ENCODE measurements around the gene IGF2BP2. TPM values are rescaled to one million over a fixed set of nuclear protein-coding genes. Genes with fewer than 3 reads are reported as not detected.

The IGF2BP2 gene
- total RNA-seq, 1 experiment from 2014 or later: 135 TPM

GRCh38 chr3:185750702-185751101 lies 74.1 kb downstream of the IGF2BP2 start (continued):
- TF ChIP-seq SP1 (IDR thresholded peaks at IDR 0.05; ENCODE audit: low read depth) (no peak), TCF7L2 (IDR thresholded peaks at IDR 0.05; ENCODE audit: borderline replicate concordance, extremely low read depth, insufficient read depth, insufficient read length) (no peak), SRF (IDR thresholded peaks at IDR 0.05; ENCODE audit: low read depth) (no peak), JUND (IDR thresholded peaks at IDR 0.05) (no peak), ATF3 (IDR thresholded peaks at IDR 0.05) (no peak), EZH2phosphoT487 (IDR thresholded peaks at IDR 0.05; ENCODE audit: borderline replicate concordance) (no peak), SIN3A (IDR thresholded peaks at IDR 0.05; ENCODE audit: low read depth) (no peak), EZH2 (IDR thresholded peaks at IDR 0.05) (no peak)

- Histone ChIP-seq H3K27me3 (ENCODE audit: insufficient read depth, low read length) (no peaks in the 10 kb centered on the region), H4K20me1 (ENCODE audit: insufficient read depth) (peaks cover 12% of the 10 kb centered on the region; the same call in 1 of the 2 replicates), H3K27ac (ENCODE audit: low read depth, low read length) (no peak overlapping the region), H3K9ac (ENCODE audit: low read length) (no peak overlapping the region), H3K9me2 (ENCODE audit: insufficient read depth) (no peaks in the 10 kb centered on the region), H3K36me3 (ENCODE audit: control insufficient read depth in 1 of 2, insufficient read depth in 2 of 2, low read length in 2 of 2) (no peaks in the 10 kb centered on the region), H3K4me1 (ENCODE audit: control insufficient read depth in 1 of 2, insufficient read depth in 2 of 2, low read length in 2 of 2) (peaks cover 15 to 34% of the 10 kb centered on the region in 2 experiments), H3K4me3 (replicated peaks in 1 of 2; ENCODE audit: low read depth in 1 of 2, low read length in 2 of 2) (no peak overlapping the region), H3K79me2 (ENCODE audit: insufficient read depth, low read length) (peaks cover 98% of the 10 kb centered on the region), H2AFZ (ENCODE audit: low read depth, low read length, poor library complexity, severe bottlenecking) (no peak overlapping the region), H3K4me2 (ENCODE audit: low read length) (no peak overlapping the region), H3K9me3 (ENCODE audit: control insufficient read depth in 1 of 2, insufficient read depth in 1 of 2, low read depth in 1 of 2, low read length in 2 of 2) (no peaks in the 10 kb centered on the region)
- no TSS peak for BruUV-seq (replicated peaks)
- no peak for TF ChIP-seq CBX3 (IDR thresholded peaks at IDR 0.05; ENCODE audit: low read depth)
- TF ChIP-seq POLR2A (IDR thresholded peaks at IDR 0.05; ENCODE audit: borderline replicate concordance, extremely low read depth, insufficient read depth, insufficient read length): no peak
- TF ChIP-seq JUND (IDR thresholded peaks at IDR 0.05): no peak
- DNase-seq (ENCODE audit: low read depth, low spot score): no peak
- intact Hi-C loops (cut with micrococcal nuclease): no loop called here
- ChIA-PET POLR2A (no interaction called here), CTCF (no interaction called here), RAD21 (ENCODE audit: low non-redundant PET in 1 of 2, low total read pairs in 2 of 2, uncharacterized antibody in 2 of 2, unreplicated experiment in 2 of 2) (no interaction called here)
- no peak for ATAC-seq
These were observed 74.8 kb downstream of the IGF2BP2 start for GRCh38 chr3:185750015-185750414.

DNA sequence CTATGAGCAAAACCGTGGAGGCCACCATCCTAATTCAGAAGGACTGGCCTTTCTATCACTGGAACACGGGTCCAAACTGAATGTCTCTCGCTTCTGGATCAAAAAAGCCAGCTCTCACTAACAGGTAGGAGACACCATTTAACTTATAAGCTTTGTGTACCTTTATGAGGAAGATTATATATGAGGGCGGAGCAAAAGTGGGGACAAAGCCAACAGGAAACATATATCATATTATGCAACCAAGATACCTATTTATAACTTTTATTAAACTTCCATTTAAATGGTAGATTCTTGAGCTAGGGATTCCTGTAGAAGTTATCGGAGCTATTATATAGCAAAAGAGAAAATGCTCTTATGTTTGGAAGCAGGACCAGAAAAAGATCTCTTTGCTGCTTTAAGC lies 78.4 kb downstream of the IGF2BP2 start:
- Histone ChIP-seq H2AFZ (ENCODE audit: low read depth, low read length, poor library complexity, severe bottlenecking) (no peak overlapping the region), H4K20me1 (ENCODE audit: insufficient read depth) (peaks cover 9% of the 10 kb centered on the region; the same call in 1 of the 2 replicates), H3K4me3 (replicated peaks in 1 of 2; ENCODE audit: low read depth in 1 of 2, low read length in 2 of 2) (no peak overlapping the region), H3K4me2 (ENCODE audit: low read length) (no peak overlapping the region), H3K9me3 (ENCODE audit: control insufficient read depth in 1 of 2, insufficient read depth in 1 of 2, low read depth in 1 of 2, low read length in 2 of 2) (no peaks in the 10 kb centered on the region), H3K4me1 (ENCODE audit: control insufficient read depth in 1 of 2, insufficient read depth in 2 of 2, low read length in 2 of 2) (peaks cover 15 to 36% of the 10 kb centered on the region in 2 experiments), H3K27ac (ENCODE audit: low read depth, low read length) (no peak overlapping the region), H3K36me3 (ENCODE audit: control insufficient read depth in 1 of 2, insufficient read depth in 2 of 2, low read length in 2 of 2) (no peaks in the 10 kb centered on the region), H3K27me3 (ENCODE audit: insufficient read depth, low read length) (no peaks in the 10 kb centered on the region), H3K9ac (ENCODE audit: low read length) (no peak overlapping the region), H3K79me2 (ENCODE audit: insufficient read depth, low read length) (peaks cover 100% of the 10 kb centered on the region), H3K9me2 (ENCODE audit: insufficient read depth) (no peaks in the 10 kb centered on the region)
- TF ChIP-seq EZH2 (IDR thresholded peaks at IDR 0.05): no peak
- no TSS peak for BruUV-seq (replicated peaks)
- RAD21 ChIA-PET (ENCODE audit: low non-redundant PET in 1 of 2, low total read pairs in 2 of 2, uncharacterized antibody in 2 of 2, unreplicated experiment in 2 of 2): no interaction called here
- CTCF ChIA-PET: interaction anchor here (1.5 to 2.0 kb wide), 2 partner anchors 12 to 22 kb away, joined by 6 read pairs; no protein-coding TSS in a partner anchor
- POLR2A ChIA-PET: interaction anchor here (1.3 kb wide), 1 partner anchor 12 kb away, joined by 7 read pairs; no protein-coding TSS in a partner anchor
- DNase-seq (ENCODE audit: low read depth, low spot score) (no peak), ATAC-seq (no peak)
- intact Hi-C loops (cut with micrococcal nuclease): no loop called here

Measured in HCT116 (cell line).